GM12872 (cell line): ENCODE measurements around the gene NEURL1.

Experiments
- CTCF ChIP-seq: IDR thresholded peaks from 3 replicates; pipeline ENCODE4 v1.5.1; 2011; ENCODE audit warnings: low read depth, mild to moderate bottlenecking, low read length, moderate library complexity; ENCODE audit not compliant: insufficient read depth

Gene NEURL1

GRCh38 chr10:103569896-103570295 lies 76.4 kb downstream of the NEURL1 start:
- TF ChIP-seq CTCF = no peak

- TF ChIP-seq CTCF = no peak
Observed at GRCh38 chr10:103570844-103571655, 77.5 kb downstream of the NEURL1 start.

- TF ChIP-seq CTCF = no peak
Observed at GRCh38 chr10:103571656-103571975, 78.1 kb downstream of the NEURL1 start.

- TF ChIP-seq CTCF = no peak
Observed at GRCh38 chr10:103572347-103573204, 79.1 kb downstream of the NEURL1 start.

- no peak for TF ChIP-seq CTCF
Observed at GRCh38 chr10:103573205-103573487, 79.6 kb downstream of the NEURL1 start.

- no peak for TF ChIP-seq CTCF
Observed at GRCh38 chr10:103574097-103575061, 80.9 kb downstream of the NEURL1 start.
